ENCODE measurements around the gene PGM5. TPM values are rescaled to one million over a fixed set of nuclear protein-coding genes. Genes with fewer than 3 reads are reported as not detected.

PGM5 gene
- polyA plus RNA-seq, 1 donor (not counting 4 experiments of a cell fraction or from before 2014, with no cell fraction given) = 0.18 TPM

- dilution Hi-C loops (cut with MboI; ENCODE audit: extremely low pct_ligation_motif_present, low sequenced_read_pairs) = no loop called here
- H3K9ac ChIP-seq (ENCODE audit: control insufficient read depth, extremely low read depth, insufficient read depth, low read length) = no peak overlapping the region
- no peaks in the 10 kb centered on the region for H3K27me3 ChIP-seq (ENCODE audit: control insufficient read depth, extremely low read depth, insufficient read depth, low read length)
- H4K20me1 ChIP-seq (ENCODE audit: control insufficient read depth, extremely low read depth, insufficient read depth, low read length) = no peaks in the 10 kb centered on the region
- DNase-seq (ENCODE audit: low read depth, low spot score) (no peak), FAIRE-seq (no peak)
- H3K4me1 ChIP-seq (ENCODE audit: control insufficient read depth, extremely low read depth, insufficient read depth, low read length) = no peaks in the 10 kb centered on the region
- TF ChIP-seq CTCF (optimal IDR thresholded peaks at IDR 0.05 in 1 of 3, IDR thresholded peaks at IDR 0.05 in 1 of 3, conservative IDR thresholded peaks at IDR 0.05 in 1 of 3; ENCODE audit: extremely low read depth in 1 of 3, insufficient read depth in 2 of 3, low read length in 3 of 3) (no peak), EZH2 (IDR thresholded peaks at IDR 0.05; ENCODE audit: low read length) (no peak)
- H3K9me3 ChIP-seq (ENCODE audit: control insufficient read depth, low read depth, low read length) = no peaks in the 10 kb centered on the region
- no peaks in the 10 kb centered on the region for H3K79me2 ChIP-seq (ENCODE audit: control insufficient read depth, insufficient read depth, low read length)
- no peak overlapping the region for H3K4me2 ChIP-seq (ENCODE audit: control insufficient read depth, extremely low read depth, insufficient read depth, low read depth, low read length)
- H3K27ac ChIP-seq (ENCODE audit: control insufficient read depth, insufficient read depth, low read length) = no peak overlapping the region
- H3K4me3 ChIP-seq (ENCODE audit: control insufficient read depth in 2 of 3, extremely low read depth in 1 of 3, insufficient read depth in 2 of 3, low read depth in 1 of 3, low read length in 3 of 3) = no peak overlapping the region
- H2AFZ ChIP-seq (ENCODE audit: control insufficient read depth, low read length) = no peak overlapping the region
- no peaks in the 10 kb centered on the region for H3K36me3 ChIP-seq (ENCODE audit: control insufficient read depth in 2 of 2, extremely low read depth in 1 of 2, insufficient read depth in 2 of 2, low read length in 2 of 2)
- H3K9me1 ChIP-seq (ENCODE audit: control insufficient read depth, extremely low read depth, insufficient read depth, low read length) = no peaks in the 10 kb centered on the region
Measured at GRCh38 chr9:68426755-68427154, 70.3 kb downstream of the PGM5 start.

GRCh38 chr9:68427216-68427977 is 71.0 kb downstream of the PGM5 start:
- TF ChIP-seq CTCF (optimal IDR thresholded peaks at IDR 0.05 in 1 of 3, IDR thresholded peaks at IDR 0.05 in 1 of 3, conservative IDR thresholded peaks at IDR 0.05 in 1 of 3; ENCODE audit: extremely low read depth in 1 of 3, insufficient read depth in 2 of 3, low read length in 3 of 3) (no peak), EZH2 (IDR thresholded peaks at IDR 0.05; ENCODE audit: low read length) (no peak)
- Histone ChIP-seq H3K27me3 (ENCODE audit: control insufficient read depth, extremely low read depth, insufficient read depth, low read length) (no peaks in the 10 kb centered on the region), H3K79me2 (ENCODE audit: control insufficient read depth, insufficient read depth, low read length) (no peaks in the 10 kb centered on the region), H3K4me1 (ENCODE audit: control insufficient read depth, extremely low read depth, insufficient read depth, low read length) (no peaks in the 10 kb centered on the region), H3K9me3 (ENCODE audit: control insufficient read depth, low read depth, low read length) (no peaks in the 10 kb centered on the region), H3K9ac (ENCODE audit: control insufficient read depth, extremely low read depth, insufficient read depth, low read length) (no peak overlapping the region), H4K20me1 (ENCODE audit: control insufficient read depth, extremely low read depth, insufficient read depth, low read length) (no peaks in the 10 kb centered on the region), H3K36me3 (ENCODE audit: control insufficient read depth in 2 of 2, extremely low read depth in 1 of 2, insufficient read depth in 2 of 2, low read length in 2 of 2) (no peaks in the 10 kb centered on the region), H3K9me1 (ENCODE audit: control insufficient read depth, extremely low read depth, insufficient read depth, low read length) (no peaks in the 10 kb centered on the region), H3K4me2 (ENCODE audit: control insufficient read depth, extremely low read depth, insufficient read depth, low read depth, low read length) (no peak overlapping the region), H2AFZ (ENCODE audit: control insufficient read depth, low read length) (no peak overlapping the region), H3K4me3 (ENCODE audit: control insufficient read depth in 2 of 3, extremely low read depth in 1 of 3, insufficient read depth in 2 of 3, low read depth in 1 of 3, low read length in 3 of 3) (no peak overlapping the region), H3K27ac (ENCODE audit: control insufficient read depth, insufficient read depth, low read length) (no peak overlapping the region)
- no peak for FAIRE-seq
- dilution Hi-C loops (cut with MboI; ENCODE audit: extremely low pct_ligation_motif_present, low sequenced_read_pairs) = no loop called here
- no peak for DNase-seq (ENCODE audit: low read depth, low spot score)

All from keratinocyte (primary cell).